ENCODE data around the gene FAM135A.

DNA sequence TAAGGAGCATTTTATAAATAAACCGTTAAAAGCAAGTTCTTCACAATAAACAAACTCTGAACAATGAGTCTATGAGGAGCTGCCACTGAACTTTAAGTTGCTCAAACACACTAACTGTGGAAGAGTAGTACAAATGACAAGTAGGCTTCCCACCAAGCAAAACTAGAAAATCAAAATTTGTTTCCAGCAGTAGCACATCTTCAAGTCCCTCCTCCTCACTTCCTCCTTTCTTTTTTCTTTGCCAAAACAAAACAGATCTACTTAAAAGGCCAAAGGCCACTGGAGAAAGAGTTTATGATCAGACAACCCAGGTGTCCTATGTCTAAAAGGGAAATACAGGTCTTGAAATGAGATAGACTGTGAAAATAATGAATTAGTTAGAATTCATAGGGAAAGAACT, 17.1 kb upstream of the FAM135A start:
- TF ChIP-seq, protein P1, sequence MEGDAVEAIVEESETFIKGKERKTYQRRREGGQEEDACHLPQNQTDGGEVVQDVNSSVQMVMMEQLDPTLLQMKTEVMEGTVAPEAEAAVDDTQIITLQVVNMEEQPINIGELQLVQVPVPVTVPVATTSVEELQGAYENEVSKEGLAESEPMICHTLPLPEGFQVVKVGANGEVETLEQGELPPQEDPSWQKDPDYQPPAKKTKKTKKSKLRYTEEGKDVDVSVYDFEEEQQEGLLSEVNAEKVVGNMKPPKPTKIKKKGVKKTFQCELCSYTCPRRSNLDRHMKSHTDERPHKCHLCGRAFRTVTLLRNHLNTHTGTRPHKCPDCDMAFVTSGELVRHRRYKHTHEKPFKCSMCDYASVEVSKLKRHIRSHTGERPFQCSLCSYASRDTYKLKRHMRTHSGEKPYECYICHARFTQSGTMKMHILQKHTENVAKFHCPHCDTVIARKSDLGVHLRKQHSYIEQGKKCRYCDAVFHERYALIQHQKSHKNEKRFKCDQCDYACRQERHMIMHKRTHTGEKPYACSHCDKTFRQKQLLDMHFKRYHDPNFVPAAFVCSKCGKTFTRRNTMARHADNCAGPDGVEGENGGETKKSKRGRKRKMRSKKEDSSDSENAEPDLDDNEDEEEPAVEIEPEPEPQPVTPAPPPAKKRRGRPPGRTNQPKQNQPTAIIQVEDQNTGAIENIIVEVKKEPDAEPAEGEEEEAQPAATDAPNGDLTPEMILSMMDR (IDR thresholded peaks at IDR 0.05) = no peak
- TF ChIP-seq SIN3A (IDR thresholded peaks at IDR 0.05; ENCODE audit: borderline replicate concordance, insufficient read depth, low read depth, low read length) (no peak), POLR2AphosphoS5 (IDR thresholded peaks at IDR 0.05; ENCODE audit: low read depth, low read length) (no peak)
- TF ChIP-seq, protein P2, sequence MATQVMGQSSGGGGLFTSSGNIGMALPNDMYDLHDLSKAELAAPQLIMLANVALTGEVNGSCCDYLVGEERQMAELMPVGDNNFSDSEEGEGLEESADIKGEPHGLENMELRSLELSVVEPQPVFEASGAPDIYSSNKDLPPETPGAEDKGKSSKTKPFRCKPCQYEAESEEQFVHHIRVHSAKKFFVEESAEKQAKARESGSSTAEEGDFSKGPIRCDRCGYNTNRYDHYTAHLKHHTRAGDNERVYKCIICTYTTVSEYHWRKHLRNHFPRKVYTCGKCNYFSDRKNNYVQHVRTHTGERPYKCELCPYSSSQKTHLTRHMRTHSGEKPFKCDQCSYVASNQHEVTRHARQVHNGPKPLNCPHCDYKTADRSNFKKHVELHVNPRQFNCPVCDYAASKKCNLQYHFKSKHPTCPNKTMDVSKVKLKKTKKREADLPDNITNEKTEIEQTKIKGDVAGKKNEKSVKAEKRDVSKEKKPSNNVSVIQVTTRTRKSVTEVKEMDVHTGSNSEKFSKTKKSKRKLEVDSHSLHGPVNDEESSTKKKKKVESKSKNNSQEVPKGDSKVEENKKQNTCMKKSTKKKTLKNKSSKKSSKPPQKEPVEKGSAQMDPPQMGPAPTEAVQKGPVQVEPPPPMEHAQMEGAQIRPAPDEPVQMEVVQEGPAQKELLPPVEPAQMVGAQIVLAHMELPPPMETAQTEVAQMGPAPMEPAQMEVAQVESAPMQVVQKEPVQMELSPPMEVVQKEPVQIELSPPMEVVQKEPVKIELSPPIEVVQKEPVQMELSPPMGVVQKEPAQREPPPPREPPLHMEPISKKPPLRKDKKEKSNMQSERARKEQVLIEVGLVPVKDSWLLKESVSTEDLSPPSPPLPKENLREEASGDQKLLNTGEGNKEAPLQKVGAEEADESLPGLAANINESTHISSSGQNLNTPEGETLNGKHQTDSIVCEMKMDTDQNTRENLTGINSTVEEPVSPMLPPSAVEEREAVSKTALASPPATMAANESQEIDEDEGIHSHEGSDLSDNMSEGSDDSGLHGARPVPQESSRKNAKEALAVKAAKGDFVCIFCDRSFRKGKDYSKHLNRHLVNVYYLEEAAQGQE (IDR thresholded peaks at IDR 0.05; ENCODE audit: insufficient read depth in 1 of 2, low read depth in 2 of 2, low read length in 1 of 2) = no peak

Data from Panc1 (cell line).